A549 (cell line): ENCODE measurements around the gene SLC22A23.

Experiments
- CEBPB ChIP-seq, 2 experiments: fragments of >200 bp in 1 of 2; sonication (Bioruptor Twin) in 1 of 2; formaldehyde crosslinking in 1 of 2; IDR thresholded peaks; 2 replicates each; pipeline ENCODE4 v1.6.1; 2012 to 2016
- CHD4 ChIP-seq: fragments of 200-600 bp; sonication (generic); IDR thresholded peaks from 2 replicates; pipeline ENCODE4 v1.6.1; 2016; ENCODE audit warnings: antibody characterized with exemption, mild to moderate bottlenecking, borderline replicate concordance
- EHF ChIP-seq: fragments of 250-450 bp; sonication (Bioruptor Pico); IDR thresholded peaks from 2 replicates; pipeline ENCODE4 v1.5.0; 2020; ENCODE audit warnings: mild to moderate bottlenecking
- EHMT2 ChIP-seq: fragments of 200-600 bp; sonication (generic); IDR thresholded peaks from 2 replicates; pipeline ENCODE4 v1.6.1; 2016; ENCODE audit warnings: antibody characterized with exemption, low read depth, mild to moderate bottlenecking, moderate library complexity
- EP300 ChIP-seq, 2 experiments: fragments of >200 bp; sonication (Bioruptor Twin); formaldehyde crosslinking; IDR thresholded peaks; 2 replicates in 1 of 2; 3 replicates in 1 of 2; pipeline ENCODE4 v1.6.1; 2016 to 2017
- FOSB ChIP-seq: fragments of 250-450 bp; sonication (Bioruptor Pico); IDR thresholded peaks from 2 replicates; pipeline ENCODE4 v1.5.0; 2020; ENCODE audit warnings: mild to moderate bottlenecking, moderate library complexity
- KDM1A ChIP-seq: fragments of 200-600 bp; sonication (generic); IDR thresholded peaks from 2 replicates; pipeline ENCODE4 v1.6.1; 2016; ENCODE audit warnings: low read depth, mild to moderate bottlenecking
- PHF8 ChIP-seq: fragments of 200-600 bp; sonication (generic); IDR thresholded peaks from 2 replicates; pipeline ENCODE4 v1.6.1; 2016; ENCODE audit warnings: low read depth, mild to moderate bottlenecking, antibody characterized with exemption, moderate library complexity, borderline replicate concordance
- POLR2A ChIP-seq: IDR thresholded peaks from 2 replicates; pipeline ENCODE4 v1.6.1; 2012; ENCODE audit warnings: mild to moderate bottlenecking, low read length
- RAD21 ChIP-seq, 2 experiments: fragments of >200 bp in 1 of 2; sonication (Bioruptor Twin) in 1 of 2; formaldehyde crosslinking in 1 of 2; IDR thresholded peaks in 1 of 2; conservative IDR thresholded peaks in 1 of 2; 2 replicates in 1 of 2; 3 replicates in 1 of 2; pipeline ENCODE4 v1.6.1; 2012 to 2018; ENCODE audit warnings: inconsistent platforms in 1 of 2
- TF ChIP-seq, protein P1 (sequence below): fragments of 200-600 bp; sonication (generic); IDR thresholded peaks from 2 replicates; pipeline ENCODE4 v1.6.1; 2016; ENCODE audit warnings: antibody characterized with exemption, mild to moderate bottlenecking, moderate library complexity
- TF ChIP-seq, protein P2 (sequence below): fragments of >200 bp; sonication (Bioruptor Twin); formaldehyde crosslinking; IDR thresholded peaks from 3 replicates; pipeline ENCODE4 v1.5.1; 2016

DNA sequence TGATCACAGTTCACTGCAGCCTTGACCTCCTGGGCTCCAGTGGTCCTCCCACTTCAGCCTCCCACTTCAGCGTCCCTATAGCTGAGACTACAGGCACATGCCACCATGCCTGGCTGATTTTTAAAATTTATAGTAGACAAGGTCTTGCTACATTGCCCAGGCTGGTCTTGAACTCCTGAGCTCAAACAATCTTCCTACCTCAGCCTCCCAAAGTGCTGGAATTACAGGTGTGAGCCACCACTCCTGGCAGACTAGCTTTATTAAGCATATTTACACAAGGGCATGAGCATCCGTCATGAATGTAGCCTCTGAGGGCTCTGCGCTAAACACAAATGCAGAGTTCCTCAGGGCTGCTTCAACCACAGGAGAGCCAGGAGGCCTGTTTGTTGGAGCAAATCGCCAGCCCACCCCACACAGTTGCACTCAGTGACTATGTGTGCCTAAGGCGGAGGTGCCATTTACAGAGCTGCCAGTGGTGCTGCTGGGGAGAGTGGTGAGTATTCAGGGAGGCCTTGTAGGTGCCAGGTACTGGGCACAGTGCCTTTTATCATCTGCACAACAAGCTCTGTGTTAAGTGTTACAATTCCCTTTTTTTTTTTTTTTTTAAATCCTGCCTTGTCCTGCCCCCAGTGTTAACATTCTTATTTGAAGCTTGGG is 119.9 kb downstream of the SLC22A23 start:
- TF ChIP-seq, protein P1, sequence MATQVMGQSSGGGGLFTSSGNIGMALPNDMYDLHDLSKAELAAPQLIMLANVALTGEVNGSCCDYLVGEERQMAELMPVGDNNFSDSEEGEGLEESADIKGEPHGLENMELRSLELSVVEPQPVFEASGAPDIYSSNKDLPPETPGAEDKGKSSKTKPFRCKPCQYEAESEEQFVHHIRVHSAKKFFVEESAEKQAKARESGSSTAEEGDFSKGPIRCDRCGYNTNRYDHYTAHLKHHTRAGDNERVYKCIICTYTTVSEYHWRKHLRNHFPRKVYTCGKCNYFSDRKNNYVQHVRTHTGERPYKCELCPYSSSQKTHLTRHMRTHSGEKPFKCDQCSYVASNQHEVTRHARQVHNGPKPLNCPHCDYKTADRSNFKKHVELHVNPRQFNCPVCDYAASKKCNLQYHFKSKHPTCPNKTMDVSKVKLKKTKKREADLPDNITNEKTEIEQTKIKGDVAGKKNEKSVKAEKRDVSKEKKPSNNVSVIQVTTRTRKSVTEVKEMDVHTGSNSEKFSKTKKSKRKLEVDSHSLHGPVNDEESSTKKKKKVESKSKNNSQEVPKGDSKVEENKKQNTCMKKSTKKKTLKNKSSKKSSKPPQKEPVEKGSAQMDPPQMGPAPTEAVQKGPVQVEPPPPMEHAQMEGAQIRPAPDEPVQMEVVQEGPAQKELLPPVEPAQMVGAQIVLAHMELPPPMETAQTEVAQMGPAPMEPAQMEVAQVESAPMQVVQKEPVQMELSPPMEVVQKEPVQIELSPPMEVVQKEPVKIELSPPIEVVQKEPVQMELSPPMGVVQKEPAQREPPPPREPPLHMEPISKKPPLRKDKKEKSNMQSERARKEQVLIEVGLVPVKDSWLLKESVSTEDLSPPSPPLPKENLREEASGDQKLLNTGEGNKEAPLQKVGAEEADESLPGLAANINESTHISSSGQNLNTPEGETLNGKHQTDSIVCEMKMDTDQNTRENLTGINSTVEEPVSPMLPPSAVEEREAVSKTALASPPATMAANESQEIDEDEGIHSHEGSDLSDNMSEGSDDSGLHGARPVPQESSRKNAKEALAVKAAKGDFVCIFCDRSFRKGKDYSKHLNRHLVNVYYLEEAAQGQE = no peak
- TF ChIP-seq, protein P2, sequence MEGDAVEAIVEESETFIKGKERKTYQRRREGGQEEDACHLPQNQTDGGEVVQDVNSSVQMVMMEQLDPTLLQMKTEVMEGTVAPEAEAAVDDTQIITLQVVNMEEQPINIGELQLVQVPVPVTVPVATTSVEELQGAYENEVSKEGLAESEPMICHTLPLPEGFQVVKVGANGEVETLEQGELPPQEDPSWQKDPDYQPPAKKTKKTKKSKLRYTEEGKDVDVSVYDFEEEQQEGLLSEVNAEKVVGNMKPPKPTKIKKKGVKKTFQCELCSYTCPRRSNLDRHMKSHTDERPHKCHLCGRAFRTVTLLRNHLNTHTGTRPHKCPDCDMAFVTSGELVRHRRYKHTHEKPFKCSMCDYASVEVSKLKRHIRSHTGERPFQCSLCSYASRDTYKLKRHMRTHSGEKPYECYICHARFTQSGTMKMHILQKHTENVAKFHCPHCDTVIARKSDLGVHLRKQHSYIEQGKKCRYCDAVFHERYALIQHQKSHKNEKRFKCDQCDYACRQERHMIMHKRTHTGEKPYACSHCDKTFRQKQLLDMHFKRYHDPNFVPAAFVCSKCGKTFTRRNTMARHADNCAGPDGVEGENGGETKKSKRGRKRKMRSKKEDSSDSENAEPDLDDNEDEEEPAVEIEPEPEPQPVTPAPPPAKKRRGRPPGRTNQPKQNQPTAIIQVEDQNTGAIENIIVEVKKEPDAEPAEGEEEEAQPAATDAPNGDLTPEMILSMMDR = no peak
- TF ChIP-seq EP300 (IDR thresholded peaks at IDR 0.05) (no peak), RAD21 (conservative IDR thresholded peaks at IDR 0.05 in 1 of 2, IDR thresholded peaks at IDR 0.05 in 1 of 2) (no peak), EHMT2 (no peak), POLR2A (no peak), FOSB (no peak), EHF (CRISPR knock-in tag) (no peak), PHF8 (no peak), KDM1A (no peak), CEBPB (IDR thresholded peaks at IDR 0.05) (no peak), CHD4 (no peak)
